ENCODE data around the gene RNF113B.

RNF113B gene

DNA sequence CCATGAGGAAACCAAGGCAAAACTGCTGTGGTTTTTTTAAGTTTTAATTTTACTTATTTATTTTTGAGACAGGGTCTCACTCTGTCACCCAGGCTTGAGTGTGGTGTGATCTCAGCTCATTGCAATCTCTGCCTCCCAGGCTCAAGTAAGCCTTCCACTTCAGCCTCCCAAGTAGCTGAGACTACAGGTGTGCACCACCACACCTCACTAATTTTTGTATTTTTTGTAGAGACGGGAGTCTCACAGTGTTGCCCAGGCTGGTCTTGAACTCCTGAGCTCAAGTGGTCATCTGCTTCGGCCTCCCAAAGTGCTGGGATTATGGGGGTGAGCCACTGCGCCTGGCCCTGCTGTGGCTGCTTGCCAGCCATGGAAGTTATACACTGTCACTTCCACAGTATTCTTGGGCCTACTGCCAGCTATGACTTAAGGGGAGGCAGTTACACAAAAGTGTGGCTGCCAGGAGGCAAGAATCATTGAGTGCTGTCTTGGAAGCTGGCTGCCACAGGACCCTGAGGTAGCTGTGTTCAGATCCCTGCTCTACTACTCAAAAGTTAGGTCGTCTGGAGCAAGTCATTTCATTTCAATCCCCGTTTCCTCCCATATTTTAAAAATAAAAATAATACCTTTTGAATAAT, 21.5 kb downstream of the RNF113B start:
- TF ChIP-seq CTCF (IDR thresholded peaks at IDR 0.05; ENCODE audit: poor library complexity, severe bottlenecking) = no peak
- no peaks in the 10 kb centered on the region for H3K4me1 ChIP-seq (ENCODE audit: insufficient read depth, poor library complexity, severe bottlenecking)
- ATAC-seq (ENCODE audit: low read depth) = no peak
- H3K4me3 ChIP-seq (ENCODE audit: severe bottlenecking) = no peak overlapping the region
- H3K27ac ChIP-seq (ENCODE audit: poor library complexity, severe bottlenecking) = no peak overlapping the region
- no peaks in the 10 kb centered on the region for H3K9me3 ChIP-seq (ENCODE audit: severe bottlenecking)
- no peaks in the 10 kb centered on the region for H3K36me3 ChIP-seq (ENCODE audit: low read depth)
- DNase-seq (ENCODE audit: low spot score) = no peak
- no peaks in the 10 kb centered on the region for H3K27me3 ChIP-seq (ENCODE audit: insufficient read depth, poor library complexity, severe bottlenecking)

- H3K4me3 ChIP-seq (ENCODE audit: severe bottlenecking) = no peak overlapping the region
- no peaks in the 10 kb centered on the region for H3K9me3 ChIP-seq (ENCODE audit: severe bottlenecking)
- ATAC-seq (ENCODE audit: low read depth) (no peak), DNase-seq (ENCODE audit: low spot score) (no peak)
- H3K4me1 ChIP-seq (ENCODE audit: insufficient read depth, poor library complexity, severe bottlenecking) = no peaks in the 10 kb centered on the region
- no peak for TF ChIP-seq CTCF (IDR thresholded peaks at IDR 0.05; ENCODE audit: poor library complexity, severe bottlenecking)
- no peaks in the 10 kb centered on the region for H3K27me3 ChIP-seq (ENCODE audit: insufficient read depth, poor library complexity, severe bottlenecking)
- H3K36me3 ChIP-seq (ENCODE audit: low read depth) = no peaks in the 10 kb centered on the region
- H3K27ac ChIP-seq (ENCODE audit: poor library complexity, severe bottlenecking) = no peak overlapping the region
These were observed 26.1 kb downstream of the RNF113B start for GRCh38 chr13:98150832-98151479.

- Histone ChIP-seq H3K4me1 (ENCODE audit: insufficient read depth, poor library complexity, severe bottlenecking) (peaks cover 9% of the 10 kb centered on the region), H3K4me3 (ENCODE audit: severe bottlenecking) (no peak overlapping the region), H3K27me3 (ENCODE audit: insufficient read depth, poor library complexity, severe bottlenecking) (no peaks in the 10 kb centered on the region), H3K27ac (ENCODE audit: poor library complexity, severe bottlenecking) (no peak overlapping the region), H3K36me3 (ENCODE audit: low read depth) (no peaks in the 10 kb centered on the region), H3K9me3 (ENCODE audit: severe bottlenecking) (no peaks in the 10 kb centered on the region)
- DNase-seq (ENCODE audit: low spot score) = no peak
- no peak for ATAC-seq (ENCODE audit: low read depth)
- no peak for TF ChIP-seq CTCF (IDR thresholded peaks at IDR 0.05; ENCODE audit: poor library complexity, severe bottlenecking)
These were observed 29.5 kb downstream of the RNF113B start for GRCh38 chr13:98147521-98147920.

DNA sequence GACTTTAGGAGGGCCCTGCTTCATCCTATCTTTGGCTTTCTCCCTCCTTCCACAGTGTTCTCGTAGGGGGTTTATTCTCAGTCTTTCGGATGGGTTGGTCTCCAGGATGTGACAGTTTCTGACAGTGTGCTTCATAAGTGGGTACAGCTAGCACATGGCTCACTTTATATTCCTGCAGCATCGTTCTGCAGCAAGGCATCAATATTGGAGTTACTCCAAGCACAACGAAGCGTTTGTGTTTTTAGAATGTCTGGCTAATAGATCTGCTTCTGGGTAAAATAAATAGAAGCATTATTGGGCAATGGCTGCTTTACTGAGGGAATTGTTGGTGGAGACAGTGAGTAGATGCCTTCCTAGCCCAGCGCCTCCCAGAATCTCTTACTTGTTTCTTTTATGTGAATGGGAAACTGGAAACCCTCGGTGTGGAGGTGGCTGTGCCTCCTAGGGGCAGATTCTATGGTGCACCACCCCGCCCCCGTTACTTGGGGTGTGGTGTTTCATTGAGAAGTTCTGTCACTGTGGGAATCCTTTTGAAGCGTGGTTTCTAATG, 32.2 kb downstream of the RNF113B start:
- Histone ChIP-seq H3K4me3 (ENCODE audit: severe bottlenecking) (peak overlapping the region; percentile 80), H3K27me3 (ENCODE audit: insufficient read depth, poor library complexity, severe bottlenecking) (no peaks in the 10 kb centered on the region), H3K4me1 (ENCODE audit: insufficient read depth, poor library complexity, severe bottlenecking) (peaks cover 9% of the 10 kb centered on the region), H3K9me3 (ENCODE audit: severe bottlenecking) (no peaks in the 10 kb centered on the region), H3K36me3 (ENCODE audit: low read depth) (no peaks in the 10 kb centered on the region), H3K27ac (ENCODE audit: poor library complexity, severe bottlenecking) (no peak overlapping the region)
- DNase-seq (ENCODE audit: low spot score) = no peak
- peak; percentile 22; the same call in 1 of the 3 replicates for ATAC-seq (ENCODE audit: low read depth)
- TF ChIP-seq CTCF (IDR thresholded peaks at IDR 0.05; ENCODE audit: poor library complexity, severe bottlenecking) = peak; percentile 10
